Measurements from ENCODE around the gene PBX1.

Gene PBX1

DNA sequence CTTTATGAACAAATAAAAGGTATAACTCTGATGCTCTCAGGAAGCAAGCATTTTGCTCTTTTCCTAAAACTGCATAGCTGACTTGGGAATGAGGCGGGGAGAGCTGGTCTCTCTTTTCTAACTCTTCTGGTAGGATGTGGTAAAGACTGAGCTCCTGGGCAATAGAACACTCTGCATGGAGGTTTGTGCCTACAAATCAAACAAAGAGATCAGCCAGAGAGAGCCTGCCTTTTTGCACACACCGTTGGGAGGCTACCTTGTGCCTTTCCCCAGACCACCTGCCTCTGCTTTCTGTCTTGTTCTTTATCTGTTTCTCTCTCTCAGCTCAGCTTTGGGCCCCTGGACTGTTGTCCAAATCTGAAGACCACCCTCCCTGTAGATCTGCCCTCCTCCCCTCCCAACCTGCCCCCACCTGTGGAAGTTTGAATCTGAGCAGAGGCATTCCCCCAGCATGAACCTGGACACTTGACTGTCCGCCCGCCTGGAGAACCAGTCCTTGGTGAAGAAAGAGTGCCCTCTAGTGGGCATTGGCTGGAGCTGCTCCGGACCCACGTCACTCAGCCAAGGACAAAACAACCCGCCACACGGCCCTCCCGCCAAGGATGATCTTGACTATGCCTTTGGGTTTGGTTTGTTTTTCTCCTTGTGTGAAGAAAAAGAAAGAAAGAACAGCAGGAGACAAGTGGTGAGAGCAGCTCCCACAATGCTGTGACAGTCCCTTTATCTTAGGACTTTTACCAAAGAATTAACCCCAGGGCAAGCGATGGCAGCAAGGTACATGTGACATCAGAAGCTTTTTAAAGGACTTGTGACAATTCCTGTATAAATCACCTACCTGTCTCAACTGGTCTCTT lies 228.2 kb downstream of the PBX1 start:
- peak; percentile 71 for DNase-seq

DNA sequence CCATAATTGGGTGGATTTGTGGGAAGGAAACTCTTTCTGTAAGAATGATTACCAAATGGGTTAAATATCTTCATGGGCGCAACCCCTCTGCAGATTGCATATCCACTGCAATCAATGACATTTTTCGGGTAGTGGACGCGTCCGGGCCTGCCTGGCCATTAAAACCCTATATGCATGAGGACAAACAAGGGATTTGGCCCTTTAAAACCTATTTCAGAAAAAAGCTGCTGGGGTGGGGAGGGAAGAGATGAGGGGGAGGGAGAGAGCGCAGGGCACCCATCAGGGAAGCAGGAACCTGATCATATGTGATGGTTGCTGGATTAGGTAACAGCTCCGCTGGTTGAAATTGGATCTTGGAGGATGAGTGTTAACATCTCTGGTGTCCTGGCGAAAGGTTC lies 228.8 kb downstream of the PBX1 start:
- DNase-seq = no peak

DNA sequence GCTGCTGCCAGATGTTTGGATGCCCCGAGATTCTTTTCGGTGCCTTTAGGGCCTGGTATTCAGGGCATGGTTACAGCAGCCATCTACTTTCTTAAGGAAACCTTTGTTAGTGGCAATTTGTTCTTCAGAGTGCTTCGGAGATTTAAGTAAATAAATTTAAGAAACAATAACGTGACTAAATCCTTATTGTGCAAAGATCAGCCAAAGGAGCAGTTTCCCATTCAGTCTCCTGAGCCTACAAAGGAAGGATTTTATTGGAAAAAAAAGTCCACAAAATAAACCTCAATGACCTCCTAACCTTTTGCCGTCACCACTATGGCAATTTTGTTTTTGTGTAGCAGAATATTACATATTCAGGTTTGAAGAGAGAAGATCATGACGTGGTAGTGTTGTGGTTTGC lies 231.1 kb downstream of the PBX1 start:
- no peak for DNase-seq

DNA sequence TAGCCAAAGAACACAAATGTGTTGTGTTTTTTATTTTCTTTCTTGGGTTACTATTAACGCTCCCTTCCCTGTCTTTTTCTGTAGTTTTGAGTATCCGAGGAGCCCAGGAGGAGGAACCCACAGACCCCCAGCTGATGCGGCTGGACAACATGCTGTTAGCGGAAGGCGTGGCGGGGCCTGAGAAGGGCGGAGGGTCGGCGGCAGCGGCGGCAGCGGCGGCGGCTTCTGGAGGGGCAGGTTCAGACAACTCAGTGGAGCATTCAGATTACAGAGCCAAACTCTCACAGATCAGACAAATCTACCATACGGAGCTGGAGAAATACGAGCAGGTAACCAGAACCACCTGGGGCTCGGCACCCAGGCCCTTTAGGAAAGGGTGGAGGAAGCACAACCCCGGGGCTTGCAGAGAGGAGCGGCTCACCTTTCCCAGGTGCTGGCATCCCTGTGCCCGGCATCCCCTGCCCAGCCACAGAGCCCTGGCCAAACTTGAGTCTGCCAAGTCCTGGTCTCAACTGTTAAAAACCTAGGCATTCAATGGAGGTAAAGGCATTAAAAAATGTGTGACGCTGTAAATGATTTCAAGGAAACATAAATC lies 233.5 kb downstream of the PBX1 start:
- no peak for DNase-seq

DNA sequence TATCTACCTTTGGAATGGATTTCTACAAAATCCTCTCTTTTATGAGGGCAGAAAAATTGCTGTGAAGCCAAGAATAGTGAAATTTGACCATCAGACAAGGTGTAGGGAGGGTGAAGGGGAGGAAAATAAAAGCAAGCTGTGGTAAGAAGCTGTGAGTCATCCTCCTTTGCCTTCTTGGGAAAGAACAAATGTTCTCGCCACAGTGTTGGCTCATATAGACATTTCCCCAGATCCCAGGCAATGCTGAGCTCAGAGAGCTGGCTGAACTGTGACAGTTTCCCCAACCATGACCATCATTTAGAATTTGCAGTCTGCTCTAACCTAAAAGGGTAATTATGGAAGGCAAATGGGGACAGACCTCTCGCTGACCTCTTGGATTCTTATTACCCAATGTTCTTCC lies 235.4 kb downstream of the PBX1 start:
- DNase-seq = peak; percentile 32

GRCh38 chr1:164796916-164797315 lies 237.9 kb downstream of the PBX1 start:
- no peak for DNase-seq

- no peak for DNase-seq
Measured at GRCh38 chr1:164801246-164801731, 242.3 kb downstream of the PBX1 start.

- no peak for DNase-seq
Measured at GRCh38 chr1:164801791-164802502, 243.0 kb downstream of the PBX1 start.

DNA sequence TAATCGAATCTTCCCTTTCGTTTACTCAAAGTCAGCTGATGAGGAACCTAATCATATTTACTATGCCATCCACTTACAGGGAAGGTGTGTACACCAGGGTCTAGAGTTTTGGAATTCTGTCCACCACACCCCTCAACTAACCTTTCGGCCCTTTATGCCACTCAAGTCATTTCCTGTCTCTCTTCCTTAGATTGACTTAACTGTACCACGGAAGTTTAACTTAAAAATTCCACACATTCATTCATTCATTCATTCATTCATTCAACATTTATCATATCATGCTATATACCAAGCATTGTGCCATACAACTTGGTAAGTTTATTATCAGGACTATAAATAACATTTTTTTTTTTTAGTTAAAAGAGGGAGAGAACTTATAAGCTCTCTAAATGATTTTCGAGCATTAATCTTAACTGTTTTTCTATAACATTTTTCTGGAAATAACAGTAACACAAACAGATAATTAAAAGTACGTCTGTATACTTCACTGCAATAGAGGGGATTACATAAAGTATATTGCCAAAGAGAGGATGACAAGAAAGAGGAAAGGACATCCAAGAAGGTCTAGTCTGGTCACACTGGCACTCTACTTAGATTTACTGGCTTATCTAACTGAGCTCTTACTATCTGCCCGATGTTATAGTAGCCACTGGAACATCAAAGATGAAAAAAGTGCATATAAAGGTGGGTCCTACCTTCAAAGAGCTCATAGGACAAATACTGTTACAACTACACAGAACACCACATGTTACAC lies 243.7 kb downstream of the PBX1 start:
- DNase-seq = no peak

- DNase-seq = no peak
Measured at GRCh38 chr1:164803366-164803765, 244.4 kb downstream of the PBX1 start.

- DNase-seq = no peak
Measured at GRCh38 chr1:164804366-164804765, 245.4 kb downstream of the PBX1 start.

GRCh38 chr1:164805399-164805798 lies 246.4 kb downstream of the PBX1 start:
- DNase-seq = peak; percentile 8

- DNase-seq = no peak
Measured at GRCh38 chr1:164806531-164806930, 247.5 kb downstream of the PBX1 start.

DNA sequence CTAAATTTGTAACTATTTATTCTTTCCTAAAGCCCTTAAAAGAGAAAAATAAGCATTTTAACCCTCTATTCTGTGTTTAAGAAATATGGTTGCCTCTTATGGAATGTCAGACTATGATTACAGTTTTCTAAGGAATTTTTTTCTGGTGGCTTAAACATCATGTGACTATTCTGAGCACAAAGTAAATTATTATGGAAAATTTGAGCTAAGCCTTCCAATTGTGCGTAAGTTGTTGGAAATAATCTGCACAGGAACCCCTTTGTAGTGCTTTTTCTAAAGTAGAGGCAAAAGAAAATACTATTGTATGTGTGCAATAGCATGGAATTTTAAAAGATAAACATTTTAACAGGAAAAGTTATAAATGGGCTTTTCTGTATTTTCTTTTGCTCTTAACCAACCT lies 254.8 kb downstream of the PBX1 start:
- no peak for DNase-seq

DNA sequence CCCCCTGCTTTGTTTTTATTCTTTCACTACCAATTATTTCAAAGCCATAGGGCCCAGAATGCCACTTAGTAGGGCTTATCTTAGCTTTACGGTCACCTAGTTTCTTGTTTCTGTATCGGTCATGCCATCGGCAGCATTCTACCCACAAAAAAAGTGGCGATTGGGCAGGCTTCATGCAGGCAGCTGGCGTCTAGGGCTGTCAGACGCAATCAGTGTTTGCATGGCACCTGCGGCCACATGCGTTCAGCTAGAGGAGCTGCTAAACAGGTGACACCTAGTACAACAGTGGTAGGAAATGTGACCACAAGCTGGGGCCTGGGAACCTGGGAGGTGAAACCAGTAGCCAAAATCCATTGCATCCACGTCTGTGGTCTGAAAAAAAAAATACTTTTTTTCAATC lies 262.7 kb downstream of the PBX1 start:
- DNase-seq = no peak

GRCh38 chr1:164823486-164824279 lies 264.7 kb downstream of the PBX1 start:
- no peak for DNase-seq

- DNase-seq = no peak
Measured at GRCh38 chr1:164824542-164824941, 265.6 kb downstream of the PBX1 start.

- no peak for DNase-seq
Measured at GRCh38 chr1:164830628-164831027, 271.6 kb downstream of the PBX1 start.

GRCh38 chr1:164834641-164835040 lies 275.7 kb downstream of the PBX1 start:
- DNase-seq = no peak

DNA sequence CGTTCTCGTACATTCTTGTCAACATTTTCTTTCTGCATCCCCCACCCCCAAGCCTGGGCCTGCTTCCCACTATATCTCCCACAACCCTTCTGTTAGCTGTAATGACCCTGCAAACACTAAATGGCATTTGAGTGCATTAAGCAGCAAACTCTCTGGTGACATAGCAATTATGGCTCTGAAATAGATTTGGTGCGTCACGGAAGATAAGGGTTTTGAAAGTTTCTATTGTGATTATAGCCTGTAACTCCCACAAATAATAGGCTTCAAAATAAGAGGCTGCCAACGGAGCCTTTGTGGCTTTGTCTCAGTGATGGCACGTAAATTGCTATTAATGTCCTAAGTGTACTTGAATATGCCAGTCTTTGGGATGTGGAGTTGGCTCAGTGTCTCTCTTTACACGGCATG lies 277.6 kb downstream of the PBX1 start:
- DNase-seq = no peak

- DNase-seq = no peak
Measured at GRCh38 chr1:164838786-164839185, 279.8 kb downstream of the PBX1 start.

- DNase-seq = no peak
Measured at GRCh38 chr1:164840936-164841335, 282.0 kb downstream of the PBX1 start.

All from NCI-H446 treated with DMSO at 0.1 percent for 48 hours (cell line).